Right renal cortex interstitium (tissue), 3 donors: ENCODE results near the gene PIP5K1A. TPM values are rescaled to one million over a fixed set of nuclear protein-coding genes. Genes with fewer than 3 reads are reported as not detected.
"Not testable (repeated sequence)": the region's sequence is repeated elsewhere in the genome, so short reads cannot be mapped to it uniquely, and the experiment has no call there.

Source experiments
- DNase-seq, 3 donors: peaks; one replicate each; pipeline ENCODE4 v3.0.0-alpha.2; 2013; ENCODE audit warnings: low read depth in 3 of 3, low spot score in 2 of 3
- polyA plus RNA-seq, 3 donors: library from polyadenylated mRNA; unstranded; fragments of 120-200 nt; gene quantifications; one replicate each; pipeline ENCODE4 v1.2.1, GENCODE V29; 2013; ENCODE audit not compliant: insufficient read length in 3 of 3

PIP5K1A gene
- polyA plus RNA-seq, 3 donors: 64.0 to 71.3 (median 65.4) TPM

GRCh38 chr1:151192047-151192446 is 6.3 kb upstream of the PIP5K1A start:
- no peak for DNase-seq

GRCh38 chr1:151193304-151193703 is 5.0 kb upstream of the PIP5K1A start:
- no peak for DNase-seq

GRCh38 chr1:151193856-151194255 is 4.5 kb upstream of the PIP5K1A start:
- DNase-seq: no peak

GRCh38 chr1:151194894-151195594 is 3.3 kb upstream of the PIP5K1A start:
- DNase-seq: not testable (repeated sequence)

DNA sequence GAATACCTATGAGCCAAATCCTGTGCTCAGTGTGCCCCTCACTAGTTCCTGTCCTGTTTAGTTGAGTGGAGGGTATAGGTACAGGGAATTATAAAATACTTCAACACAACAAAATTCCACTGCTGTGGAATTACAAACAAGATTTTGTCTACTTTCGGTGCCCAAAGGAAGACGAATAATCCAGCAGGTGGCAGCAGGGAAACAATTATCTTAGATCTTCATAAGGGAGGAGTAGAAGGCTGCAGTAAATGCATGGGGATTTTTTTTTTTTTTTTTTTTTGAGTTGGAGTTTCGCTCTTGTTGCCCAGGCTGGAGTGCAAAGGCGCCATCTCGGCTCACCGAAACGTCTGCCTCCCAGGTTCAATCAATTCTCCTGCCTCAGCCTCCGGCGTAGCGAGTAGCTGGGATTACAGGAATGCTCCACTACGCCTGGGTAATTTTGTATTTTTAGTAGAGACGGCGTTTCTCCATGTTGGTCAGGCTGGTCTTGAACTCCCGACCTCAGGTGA is 2.0 kb upstream of the PIP5K1A start:
- peak in 2 of 3 donors; percentile 63 to 77 for DNase-seq

- DNase-seq: no peak
These were observed 494 bp upstream of the PIP5K1A start for GRCh38 chr1:151197863-151198253.

- no peak for DNase-seq
These were observed 1.7 kb downstream of the PIP5K1A start for GRCh38 chr1:151199873-151200581.

DNA sequence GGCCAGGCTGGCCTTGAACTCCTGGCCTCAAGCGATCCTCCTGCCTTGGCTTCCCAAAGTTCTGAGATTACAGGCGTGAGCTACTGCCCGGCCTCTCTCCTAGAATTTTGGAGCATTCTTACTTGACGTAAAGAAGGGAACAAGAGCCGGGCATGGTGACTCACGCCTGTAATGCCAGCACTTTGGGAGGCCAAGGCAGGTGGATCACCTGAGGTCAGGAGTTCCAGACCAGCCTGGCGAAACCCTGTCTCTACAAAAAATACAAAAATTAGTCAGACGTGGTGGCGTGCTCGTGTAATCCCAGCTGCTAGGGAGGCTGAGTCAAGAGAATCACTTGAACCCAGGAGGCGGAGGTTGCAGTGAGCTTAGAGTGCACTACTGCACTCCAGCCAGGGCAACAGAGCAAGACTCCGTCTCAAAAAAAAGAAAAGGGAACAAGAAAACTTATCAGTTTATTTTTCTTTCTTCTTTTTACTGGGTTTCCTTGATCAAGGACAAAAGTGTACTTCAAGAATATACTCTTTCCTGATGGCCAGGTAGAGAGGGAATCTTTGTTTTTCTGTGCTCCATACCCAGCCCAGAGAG is 7.1 kb downstream of the PIP5K1A start:
- DNase-seq: not testable (repeated sequence)

DNA sequence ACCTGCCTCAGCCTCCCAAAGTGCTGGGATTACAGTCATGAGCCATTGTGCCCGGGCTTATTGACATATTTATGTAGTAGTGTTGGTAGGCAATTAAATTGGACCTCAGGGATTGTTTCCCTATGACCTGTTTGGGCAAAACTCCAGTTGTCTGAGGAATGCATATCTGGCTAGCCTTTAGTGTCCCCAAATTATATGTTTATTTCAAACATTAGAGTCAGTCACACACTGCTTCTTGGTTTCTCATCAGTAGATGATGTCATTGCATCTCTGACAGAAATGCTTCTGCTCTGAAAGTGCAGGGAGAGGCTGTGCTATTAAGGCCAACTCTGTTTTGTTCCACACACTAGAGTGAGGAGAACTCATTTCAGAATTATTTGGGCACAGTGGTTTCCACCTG is 12.5 kb downstream of the PIP5K1A start:
- no peak for DNase-seq

DNA sequence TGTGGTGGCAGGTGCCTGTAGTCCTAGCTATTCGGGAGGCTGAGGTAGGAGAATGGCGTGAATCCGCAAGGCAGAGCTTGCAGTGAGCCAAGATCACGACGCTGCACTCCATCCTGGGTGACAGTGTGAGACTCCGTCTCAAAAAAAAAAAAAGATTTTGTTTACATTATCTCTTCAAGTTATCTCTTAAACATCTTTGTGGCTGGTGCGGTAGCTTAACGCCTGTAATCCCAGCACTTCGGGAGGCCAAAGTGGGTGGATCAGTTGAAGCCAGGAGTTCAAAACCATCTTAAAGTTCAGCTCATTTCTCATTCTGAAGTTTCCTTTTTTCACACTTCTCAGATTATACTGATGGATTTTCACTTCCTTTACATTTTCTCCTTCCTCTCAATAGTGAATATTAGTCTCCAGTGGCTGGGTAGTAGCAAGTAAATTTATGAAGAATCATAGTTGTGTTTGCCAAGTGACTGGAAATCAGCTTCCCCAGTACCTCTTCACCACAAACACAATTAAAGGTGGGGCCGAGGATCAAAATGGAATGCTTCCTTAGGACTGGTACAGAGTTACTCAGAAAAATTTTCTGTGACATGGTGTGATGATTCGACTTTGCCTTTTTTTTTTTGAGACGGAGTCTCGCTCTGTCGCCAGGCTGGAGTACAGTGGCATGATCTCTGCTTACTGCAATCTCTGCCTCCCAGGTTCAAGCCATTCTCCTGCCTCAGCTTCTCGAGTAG is 13.8 kb downstream of the PIP5K1A start:
- no peak for DNase-seq

- no peak for DNase-seq
These were observed 15.2 kb downstream of the PIP5K1A start for GRCh38 chr1:151213560-151213959.

- no peak for DNase-seq
These were observed 23.3 kb downstream of the PIP5K1A start for GRCh38 chr1:151221616-151222015.

DNA sequence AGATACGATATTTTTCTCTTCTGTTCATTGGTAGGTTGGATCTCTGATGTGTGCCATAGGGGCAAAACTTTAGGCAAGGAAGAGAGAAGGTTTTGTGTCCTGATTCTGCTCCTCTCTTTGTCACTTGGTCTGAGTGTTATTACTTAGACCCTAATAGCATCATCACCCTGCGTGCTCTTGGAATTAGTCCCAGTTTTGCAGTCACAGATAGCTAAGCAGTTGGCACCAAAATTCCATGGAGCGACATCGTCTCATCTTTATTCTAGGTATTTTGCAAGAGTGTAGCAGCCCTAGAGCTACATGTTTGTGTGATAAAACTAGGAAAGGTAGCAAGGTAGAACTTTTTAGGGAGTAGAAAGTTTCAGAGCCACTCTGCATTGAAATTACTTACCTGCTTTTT is 23.8 kb downstream of the PIP5K1A start:
- DNase-seq: no peak

DNA sequence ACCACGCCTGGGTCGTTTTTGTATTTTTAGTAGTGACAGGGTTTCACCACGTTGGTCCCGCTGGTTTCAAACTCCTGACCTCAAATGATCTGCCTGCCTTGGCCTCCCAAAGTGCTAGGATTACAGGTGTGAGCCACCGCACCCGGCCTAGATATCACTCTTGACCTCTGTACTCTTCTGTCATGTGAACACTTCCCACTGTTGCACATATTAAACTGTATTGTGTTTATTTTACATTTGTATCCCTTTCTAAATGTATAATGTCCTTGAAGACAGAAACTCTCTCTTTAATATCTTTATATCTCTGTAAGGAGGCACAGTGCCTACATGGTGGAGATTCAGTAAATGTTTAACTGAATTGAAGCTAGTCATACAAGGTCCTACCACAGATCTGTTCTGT is 36.9 kb downstream of the PIP5K1A start:
- no peak for DNase-seq

DNA sequence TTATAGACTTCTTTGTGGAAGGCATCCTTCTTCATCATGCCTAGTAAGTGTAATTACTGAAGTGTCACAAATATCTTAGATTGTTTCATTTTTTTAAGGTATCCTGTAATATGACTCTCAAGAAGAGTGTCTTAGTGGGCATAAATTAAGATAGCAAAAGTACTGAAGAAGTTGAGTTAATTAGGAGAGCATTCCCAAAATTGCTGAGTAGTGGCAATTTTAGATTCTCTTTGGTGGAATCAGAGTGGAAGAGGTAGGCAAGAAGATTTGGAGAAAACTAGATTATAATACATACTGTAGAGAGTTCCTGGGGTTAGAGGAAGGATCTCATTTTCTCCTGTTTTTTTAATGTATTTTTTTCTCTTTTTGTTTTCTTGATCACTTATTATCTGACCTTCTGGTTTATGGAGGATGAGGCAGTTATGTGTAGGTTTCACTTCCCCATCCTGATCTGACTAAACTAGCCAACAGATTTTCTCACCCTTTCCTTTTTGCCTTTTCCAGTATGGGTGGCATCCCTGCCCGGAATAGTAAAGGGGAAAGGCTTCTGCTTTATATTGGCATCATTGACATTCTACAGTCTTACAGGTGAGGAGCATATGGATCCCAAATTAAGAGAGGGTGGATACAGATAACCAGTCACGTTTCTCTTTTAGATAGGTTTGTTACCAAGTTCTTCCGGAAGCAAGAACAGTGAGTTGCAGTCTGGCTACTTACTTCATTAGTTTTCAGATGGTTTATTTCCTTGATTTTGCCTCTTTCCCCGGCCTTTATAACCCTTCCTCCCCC is 39.5 kb downstream of the PIP5K1A start:
- DNase-seq: no peak

DNA sequence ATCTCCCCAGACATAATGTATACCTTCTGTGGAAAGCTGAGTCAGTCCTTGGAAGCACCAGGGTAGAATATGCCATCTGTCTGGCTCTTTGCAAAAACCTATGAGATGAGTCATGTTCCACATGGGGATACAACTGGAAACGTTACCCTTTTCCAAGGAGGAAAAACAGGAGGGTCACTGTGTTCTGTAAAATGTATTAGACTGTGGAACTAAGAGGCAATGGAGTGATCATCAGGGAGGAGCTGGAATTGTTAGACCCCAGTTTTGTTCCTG is 40.1 kb downstream of the PIP5K1A start:
- DNase-seq: no peak

DNA sequence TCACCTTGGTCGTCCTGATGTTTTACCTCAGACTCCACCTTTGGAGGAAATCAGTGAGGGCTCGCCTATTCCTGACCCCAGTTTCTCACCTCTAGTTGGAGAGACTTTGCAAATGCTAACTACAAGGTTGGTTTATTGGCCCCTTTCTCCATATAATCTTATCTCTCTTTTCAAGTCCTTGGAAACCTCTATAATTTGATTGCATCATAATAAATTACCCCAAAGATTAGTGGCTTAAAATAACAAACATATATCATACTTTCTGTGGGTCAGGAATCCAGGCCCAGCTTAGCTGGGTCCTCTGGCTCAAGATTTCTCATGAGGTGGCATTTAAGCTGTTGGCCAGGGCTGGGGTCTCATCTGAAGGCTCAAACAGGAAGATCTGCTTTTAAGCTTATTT is 44.1 kb downstream of the PIP5K1A start:
- DNase-seq: no peak

GRCh38 chr1:151243683-151244216 is 45.4 kb downstream of the PIP5K1A start:
- no peak for DNase-seq

- DNase-seq: no peak
These were observed 48.4 kb downstream of the PIP5K1A start for GRCh38 chr1:151246786-151247185.
